ENCODE measurements around the gene MIAT.

Gene MIAT

GRCh38 chr22:26687439-26687838 is 30.1 kb downstream of the MIAT start:
- H3K9ac ChIP-seq (ENCODE audit: low read length), result no peak overlapping the region
- H3K27ac ChIP-seq (ENCODE audit: low read depth, low read length), result no peak overlapping the region
- no peaks in the 10 kb centered on the region for H4K20me1 ChIP-seq (ENCODE audit: low read depth, low read length)
- peaks cover 16% of the 10 kb centered on the region; the same call in 1 of the 2 replicates for H3K79me2 ChIP-seq (ENCODE audit: insufficient read depth, low read length)
- TF ChIP-seq EZH2phosphoT487 (conservative IDR thresholded peaks at IDR 0.05; ENCODE audit: low read length) (no peak), CTCF (IDR thresholded peaks at IDR 0.05; ENCODE audit: insufficient read depth, low read length, poor library complexity, severe bottlenecking) (no peak)
- no peaks in the 10 kb centered on the region for H3K36me3 ChIP-seq (ENCODE audit: low read length)
- no peak overlapping the region for H2AFZ ChIP-seq (ENCODE audit: low read depth, low read length, severe bottlenecking)
- H3K9me3 ChIP-seq (ENCODE audit: insufficient read depth, low read length), result no peaks in the 10 kb centered on the region
- H3K27me3 ChIP-seq (ENCODE audit: low read length), result no peaks in the 10 kb centered on the region
- no peaks in the 10 kb centered on the region; the same call in 1 of the 2 replicates for H3K9me2 ChIP-seq (replicated peaks; ENCODE audit: insufficient read depth, low read length)
- no peaks in the 10 kb centered on the region for H3F3A ChIP-seq (ENCODE audit: insufficient read depth)
- H3K4me2 ChIP-seq (ENCODE audit: low read depth, low read length, poor library complexity, severe bottlenecking), result no peak overlapping the region
- H3K4me3 ChIP-seq (ENCODE audit: insufficient read depth, low read length, poor library complexity, severe bottlenecking), result no peak overlapping the region

- no peaks in the 10 kb centered on the region for H3F3A ChIP-seq (ENCODE audit: insufficient read depth)
- no peaks in the 10 kb centered on the region for H3K36me3 ChIP-seq (ENCODE audit: low read length)
- H3K27ac ChIP-seq (ENCODE audit: low read depth, low read length), result no peak overlapping the region
- H3K9me3 ChIP-seq (ENCODE audit: insufficient read depth, low read length), result no peaks in the 10 kb centered on the region
- peaks cover 24% of the 10 kb centered on the region for H3K79me2 ChIP-seq (ENCODE audit: insufficient read depth, low read length)
- no peaks in the 10 kb centered on the region for H3K27me3 ChIP-seq (ENCODE audit: low read length)
- H3K9ac ChIP-seq (ENCODE audit: low read length), result no peak overlapping the region
- no peak overlapping the region for H3K4me3 ChIP-seq (ENCODE audit: insufficient read depth, low read length, poor library complexity, severe bottlenecking)
- no peak overlapping the region for H3K4me2 ChIP-seq (ENCODE audit: low read depth, low read length, poor library complexity, severe bottlenecking)
- H4K20me1 ChIP-seq (ENCODE audit: low read depth, low read length), result no peaks in the 10 kb centered on the region
- H2AFZ ChIP-seq (ENCODE audit: low read depth, low read length, severe bottlenecking), result no peak overlapping the region
- no peaks in the 10 kb centered on the region; the same call in 1 of the 2 replicates for H3K9me2 ChIP-seq (replicated peaks; ENCODE audit: insufficient read depth, low read length)
- TF ChIP-seq CTCF (IDR thresholded peaks at IDR 0.05; ENCODE audit: insufficient read depth, low read length, poor library complexity, severe bottlenecking) (no peak), EZH2phosphoT487 (conservative IDR thresholded peaks at IDR 0.05; ENCODE audit: low read length) (no peak)
These were observed 32.3 kb downstream of the MIAT start for GRCh38 chr22:26689513-26690301.

- Histone ChIP-seq H3K9ac (ENCODE audit: low read length) (no peak overlapping the region), H2AFZ (ENCODE audit: low read depth, low read length, severe bottlenecking) (no peak overlapping the region), H3K36me3 (ENCODE audit: low read length) (no peaks in the 10 kb centered on the region), H3K4me3 (ENCODE audit: insufficient read depth, low read length, poor library complexity, severe bottlenecking) (no peak overlapping the region), H3K9me3 (ENCODE audit: insufficient read depth, low read length) (no peaks in the 10 kb centered on the region), H3K27me3 (ENCODE audit: low read length) (no peaks in the 10 kb centered on the region), H3F3A (ENCODE audit: insufficient read depth) (no peaks in the 10 kb centered on the region), H4K20me1 (ENCODE audit: low read depth, low read length) (no peaks in the 10 kb centered on the region), H3K79me2 (ENCODE audit: insufficient read depth, low read length) (peaks cover 24% of the 10 kb centered on the region), H3K27ac (ENCODE audit: low read depth, low read length) (no peak overlapping the region), H3K9me2 (replicated peaks; ENCODE audit: insufficient read depth, low read length) (no peaks in the 10 kb centered on the region; the same call in 1 of the 2 replicates), H3K4me2 (ENCODE audit: low read depth, low read length, poor library complexity, severe bottlenecking) (no peak overlapping the region)
- TF ChIP-seq EZH2phosphoT487 (conservative IDR thresholded peaks at IDR 0.05; ENCODE audit: low read length) (no peak), CTCF (IDR thresholded peaks at IDR 0.05; ENCODE audit: insufficient read depth, low read length, poor library complexity, severe bottlenecking) (no peak)
These were observed 33.4 kb downstream of the MIAT start for GRCh38 chr22:26690654-26691376.
